ENCODE measurements around the gene GAS6. TPM values are rescaled to one million over a fixed set of nuclear protein-coding genes. Genes with fewer than 3 reads are reported as not detected.

The GAS6 gene
- polyA plus RNA-seq, 1 donor from 2014 or later = 52.4 TPM

DNA sequence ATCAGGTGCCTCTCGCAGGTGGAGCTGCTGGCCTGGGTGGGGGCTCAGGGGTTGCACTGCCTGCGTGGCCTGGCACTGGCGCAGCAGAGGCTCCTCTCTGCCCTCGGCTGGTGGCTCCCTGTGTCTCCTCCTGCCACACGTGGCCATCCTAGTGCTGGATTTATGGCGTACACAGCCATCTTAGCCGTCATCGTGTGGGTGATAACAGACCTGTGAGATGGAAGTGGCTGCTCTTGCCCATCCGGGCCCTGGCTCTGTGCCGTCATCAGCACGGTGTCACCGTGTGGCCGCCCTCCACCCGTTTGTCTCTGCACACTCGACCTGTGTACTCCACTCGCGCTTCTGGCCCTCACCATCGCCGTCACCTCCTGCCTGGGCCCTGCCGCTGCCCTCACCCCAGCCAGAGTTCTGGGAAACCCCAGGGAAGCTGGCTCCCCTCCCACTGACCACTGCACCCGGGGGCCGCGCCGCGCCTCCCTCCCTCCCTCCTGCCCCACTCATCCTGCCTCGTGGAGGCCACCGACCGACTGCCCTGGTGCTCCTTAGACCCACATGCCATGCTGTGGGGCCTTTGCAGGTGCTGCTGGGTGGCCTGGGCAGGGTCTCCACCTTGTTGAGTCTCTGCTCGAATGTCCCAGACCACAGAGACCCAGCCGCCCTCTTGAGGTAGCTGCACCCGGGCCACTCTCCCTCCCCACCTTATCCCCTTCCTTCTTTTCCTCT, 75.3 kb downstream of the GAS6 start:
- no peaks in the 10 kb centered on the region for H4K20me1 ChIP-seq (ENCODE audit: insufficient read depth)
- no peak overlapping the region for H3K9ac ChIP-seq (ENCODE audit: low read length)
- H3F3A ChIP-seq (ENCODE audit: insufficient read depth, low read length, poor library complexity, severe bottlenecking) = no peaks in the 10 kb centered on the region
- H3K9me3 ChIP-seq (ENCODE audit: low read length) = no peaks in the 10 kb centered on the region
- H3K79me2 ChIP-seq (replicated peaks; ENCODE audit: insufficient read depth, low read length) = no peaks in the 10 kb centered on the region
- H3K9me2 ChIP-seq (ENCODE audit: insufficient read depth, low read length) = no peaks in the 10 kb centered on the region
- no peaks in the 10 kb centered on the region for H3K36me3 ChIP-seq (ENCODE audit: insufficient read depth, low read length)
- no peak overlapping the region for H3K27ac ChIP-seq (ENCODE audit: low read length)
- H3K27me3 ChIP-seq (ENCODE audit: insufficient read depth, low read depth, low read length) = no peaks in the 10 kb centered on the region
- H3K4me2 ChIP-seq (ENCODE audit: low read length) = no peak overlapping the region
- TF ChIP-seq EP300 (conservative IDR thresholded peaks at IDR 0.05; ENCODE audit: poor library complexity, severe bottlenecking) (no peak), RAD21 (conservative IDR thresholded peaks at IDR 0.05) (no peak), MXI1 (conservative IDR thresholded peaks at IDR 0.05; ENCODE audit: poor library complexity, severe bottlenecking) (no peak), SMC3 (conservative IDR thresholded peaks at IDR 0.05; ENCODE audit: poor library complexity) (no peak), TAF1 (IDR thresholded peaks at IDR 0.05; ENCODE audit: low read depth) (no peak), EZH2 (IDR thresholded peaks at IDR 0.05; ENCODE audit: borderline replicate concordance, insufficient read depth, low read length, poor library complexity, severe bottlenecking) (no peak), POLR2AphosphoS5 (IDR thresholded peaks at IDR 0.05) (no peak)
- TF ChIP-seq, protein P1, sequence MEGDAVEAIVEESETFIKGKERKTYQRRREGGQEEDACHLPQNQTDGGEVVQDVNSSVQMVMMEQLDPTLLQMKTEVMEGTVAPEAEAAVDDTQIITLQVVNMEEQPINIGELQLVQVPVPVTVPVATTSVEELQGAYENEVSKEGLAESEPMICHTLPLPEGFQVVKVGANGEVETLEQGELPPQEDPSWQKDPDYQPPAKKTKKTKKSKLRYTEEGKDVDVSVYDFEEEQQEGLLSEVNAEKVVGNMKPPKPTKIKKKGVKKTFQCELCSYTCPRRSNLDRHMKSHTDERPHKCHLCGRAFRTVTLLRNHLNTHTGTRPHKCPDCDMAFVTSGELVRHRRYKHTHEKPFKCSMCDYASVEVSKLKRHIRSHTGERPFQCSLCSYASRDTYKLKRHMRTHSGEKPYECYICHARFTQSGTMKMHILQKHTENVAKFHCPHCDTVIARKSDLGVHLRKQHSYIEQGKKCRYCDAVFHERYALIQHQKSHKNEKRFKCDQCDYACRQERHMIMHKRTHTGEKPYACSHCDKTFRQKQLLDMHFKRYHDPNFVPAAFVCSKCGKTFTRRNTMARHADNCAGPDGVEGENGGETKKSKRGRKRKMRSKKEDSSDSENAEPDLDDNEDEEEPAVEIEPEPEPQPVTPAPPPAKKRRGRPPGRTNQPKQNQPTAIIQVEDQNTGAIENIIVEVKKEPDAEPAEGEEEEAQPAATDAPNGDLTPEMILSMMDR (IDR thresholded peaks at IDR 0.05; ENCODE audit: poor library complexity, severe bottlenecking) = no peak
- TF ChIP-seq, protein P2, sequence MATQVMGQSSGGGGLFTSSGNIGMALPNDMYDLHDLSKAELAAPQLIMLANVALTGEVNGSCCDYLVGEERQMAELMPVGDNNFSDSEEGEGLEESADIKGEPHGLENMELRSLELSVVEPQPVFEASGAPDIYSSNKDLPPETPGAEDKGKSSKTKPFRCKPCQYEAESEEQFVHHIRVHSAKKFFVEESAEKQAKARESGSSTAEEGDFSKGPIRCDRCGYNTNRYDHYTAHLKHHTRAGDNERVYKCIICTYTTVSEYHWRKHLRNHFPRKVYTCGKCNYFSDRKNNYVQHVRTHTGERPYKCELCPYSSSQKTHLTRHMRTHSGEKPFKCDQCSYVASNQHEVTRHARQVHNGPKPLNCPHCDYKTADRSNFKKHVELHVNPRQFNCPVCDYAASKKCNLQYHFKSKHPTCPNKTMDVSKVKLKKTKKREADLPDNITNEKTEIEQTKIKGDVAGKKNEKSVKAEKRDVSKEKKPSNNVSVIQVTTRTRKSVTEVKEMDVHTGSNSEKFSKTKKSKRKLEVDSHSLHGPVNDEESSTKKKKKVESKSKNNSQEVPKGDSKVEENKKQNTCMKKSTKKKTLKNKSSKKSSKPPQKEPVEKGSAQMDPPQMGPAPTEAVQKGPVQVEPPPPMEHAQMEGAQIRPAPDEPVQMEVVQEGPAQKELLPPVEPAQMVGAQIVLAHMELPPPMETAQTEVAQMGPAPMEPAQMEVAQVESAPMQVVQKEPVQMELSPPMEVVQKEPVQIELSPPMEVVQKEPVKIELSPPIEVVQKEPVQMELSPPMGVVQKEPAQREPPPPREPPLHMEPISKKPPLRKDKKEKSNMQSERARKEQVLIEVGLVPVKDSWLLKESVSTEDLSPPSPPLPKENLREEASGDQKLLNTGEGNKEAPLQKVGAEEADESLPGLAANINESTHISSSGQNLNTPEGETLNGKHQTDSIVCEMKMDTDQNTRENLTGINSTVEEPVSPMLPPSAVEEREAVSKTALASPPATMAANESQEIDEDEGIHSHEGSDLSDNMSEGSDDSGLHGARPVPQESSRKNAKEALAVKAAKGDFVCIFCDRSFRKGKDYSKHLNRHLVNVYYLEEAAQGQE (IDR thresholded peaks at IDR 0.05; ENCODE audit: borderline replicate concordance) = no peak
- no peak overlapping the region for H3K4me3 ChIP-seq (ENCODE audit: low read length)
- no peak overlapping the region for H2AFZ ChIP-seq (ENCODE audit: low read depth, low read length)

DNA sequence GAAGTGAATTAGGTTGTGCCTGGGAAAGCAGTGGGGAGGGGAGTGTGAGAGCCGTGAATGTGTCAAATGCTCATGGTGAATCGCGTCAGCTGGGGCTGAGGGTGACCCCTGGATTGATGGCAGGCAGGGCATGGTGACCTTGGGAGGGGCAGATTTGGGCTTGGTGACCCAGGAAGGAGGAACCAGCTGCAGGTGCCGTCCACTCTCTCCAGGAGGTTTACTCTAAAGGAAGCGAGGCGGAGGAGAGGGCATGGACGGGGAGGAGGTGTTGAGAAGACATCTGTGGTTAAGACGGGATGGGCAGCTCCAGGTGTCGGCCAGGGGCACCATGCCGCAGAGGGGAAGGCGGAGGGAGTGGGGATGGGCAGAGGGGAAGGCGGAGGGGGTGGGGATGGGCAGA, 76.2 kb downstream of the GAS6 start:
- TF ChIP-seq, protein P1 (IDR thresholded peaks at IDR 0.05; ENCODE audit: poor library complexity, severe bottlenecking) = no peak
- TF ChIP-seq POLR2AphosphoS5 (IDR thresholded peaks at IDR 0.05) (no peak), MXI1 (conservative IDR thresholded peaks at IDR 0.05; ENCODE audit: poor library complexity, severe bottlenecking) (no peak), RAD21 (conservative IDR thresholded peaks at IDR 0.05) (no peak), TAF1 (IDR thresholded peaks at IDR 0.05; ENCODE audit: low read depth) (no peak), EP300 (conservative IDR thresholded peaks at IDR 0.05; ENCODE audit: poor library complexity, severe bottlenecking) (no peak), EZH2 (IDR thresholded peaks at IDR 0.05; ENCODE audit: borderline replicate concordance, insufficient read depth, low read length, poor library complexity, severe bottlenecking) (no peak), SMC3 (conservative IDR thresholded peaks at IDR 0.05; ENCODE audit: poor library complexity) (no peak)
- TF ChIP-seq, protein P2 (IDR thresholded peaks at IDR 0.05; ENCODE audit: borderline replicate concordance) = no peak
- H2AFZ ChIP-seq (ENCODE audit: low read depth, low read length) = no peak overlapping the region
- H3K9ac ChIP-seq (ENCODE audit: low read length) = no peak overlapping the region
- no peaks in the 10 kb centered on the region for H4K20me1 ChIP-seq (ENCODE audit: insufficient read depth)
- no peak overlapping the region for H3K4me2 ChIP-seq (ENCODE audit: low read length)
- no peaks in the 10 kb centered on the region for H3F3A ChIP-seq (ENCODE audit: insufficient read depth, low read length, poor library complexity, severe bottlenecking)
- no peaks in the 10 kb centered on the region for H3K36me3 ChIP-seq (ENCODE audit: insufficient read depth, low read length)
- no peaks in the 10 kb centered on the region for H3K27me3 ChIP-seq (ENCODE audit: insufficient read depth, low read depth, low read length)
- H3K4me3 ChIP-seq (ENCODE audit: low read length) = no peak overlapping the region
- H3K9me3 ChIP-seq (ENCODE audit: low read length) = no peaks in the 10 kb centered on the region
- no peak overlapping the region for H3K27ac ChIP-seq (ENCODE audit: low read length)
- H3K9me2 ChIP-seq (ENCODE audit: insufficient read depth, low read length) = no peaks in the 10 kb centered on the region
- H3K79me2 ChIP-seq (replicated peaks; ENCODE audit: insufficient read depth, low read length) = no peaks in the 10 kb centered on the region
